Stimulated activated CD8-positive, alpha-beta memory T cell treated with anti-CD3 and anti-CD28 coated beads, Interleukin-12 subunit alpha, Interleukin-12 subunit beta, amount 100 ng/mL, for 24 hours (primary cell): Measurements from ENCODE around the gene FCHO1.

Experiments used
- DNase-seq: peaks from one replicate; pipeline ENCODE4 v3.0.0-alpha.2; 2020; ENCODE audit errors: extremely low read depth

Gene FCHO1, protein sequence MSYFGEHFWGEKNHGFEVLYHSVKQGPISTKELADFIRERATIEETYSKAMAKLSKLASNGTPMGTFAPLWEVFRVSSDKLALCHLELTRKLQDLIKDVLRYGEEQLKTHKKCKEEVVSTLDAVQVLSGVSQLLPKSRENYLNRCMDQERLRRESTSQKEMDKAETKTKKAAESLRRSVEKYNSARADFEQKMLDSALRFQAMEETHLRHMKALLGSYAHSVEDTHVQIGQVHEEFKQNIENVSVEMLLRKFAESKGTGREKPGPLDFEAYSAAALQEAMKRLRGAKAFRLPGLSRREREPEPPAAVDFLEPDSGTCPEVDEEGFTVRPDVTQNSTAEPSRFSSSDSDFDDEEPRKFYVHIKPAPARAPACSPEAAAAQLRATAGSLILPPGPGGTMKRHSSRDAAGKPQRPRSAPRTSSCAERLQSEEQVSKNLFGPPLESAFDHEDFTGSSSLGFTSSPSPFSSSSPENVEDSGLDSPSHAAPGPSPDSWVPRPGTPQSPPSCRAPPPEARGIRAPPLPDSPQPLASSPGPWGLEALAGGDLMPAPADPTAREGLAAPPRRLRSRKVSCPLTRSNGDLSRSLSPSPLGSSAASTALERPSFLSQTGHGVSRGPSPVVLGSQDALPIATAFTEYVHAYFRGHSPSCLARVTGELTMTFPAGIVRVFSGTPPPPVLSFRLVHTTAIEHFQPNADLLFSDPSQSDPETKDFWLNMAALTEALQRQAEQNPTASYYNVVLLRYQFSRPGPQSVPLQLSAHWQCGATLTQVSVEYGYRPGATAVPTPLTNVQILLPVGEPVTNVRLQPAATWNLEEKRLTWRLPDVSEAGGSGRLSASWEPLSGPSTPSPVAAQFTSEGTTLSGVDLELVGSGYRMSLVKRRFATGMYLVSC

DNA sequence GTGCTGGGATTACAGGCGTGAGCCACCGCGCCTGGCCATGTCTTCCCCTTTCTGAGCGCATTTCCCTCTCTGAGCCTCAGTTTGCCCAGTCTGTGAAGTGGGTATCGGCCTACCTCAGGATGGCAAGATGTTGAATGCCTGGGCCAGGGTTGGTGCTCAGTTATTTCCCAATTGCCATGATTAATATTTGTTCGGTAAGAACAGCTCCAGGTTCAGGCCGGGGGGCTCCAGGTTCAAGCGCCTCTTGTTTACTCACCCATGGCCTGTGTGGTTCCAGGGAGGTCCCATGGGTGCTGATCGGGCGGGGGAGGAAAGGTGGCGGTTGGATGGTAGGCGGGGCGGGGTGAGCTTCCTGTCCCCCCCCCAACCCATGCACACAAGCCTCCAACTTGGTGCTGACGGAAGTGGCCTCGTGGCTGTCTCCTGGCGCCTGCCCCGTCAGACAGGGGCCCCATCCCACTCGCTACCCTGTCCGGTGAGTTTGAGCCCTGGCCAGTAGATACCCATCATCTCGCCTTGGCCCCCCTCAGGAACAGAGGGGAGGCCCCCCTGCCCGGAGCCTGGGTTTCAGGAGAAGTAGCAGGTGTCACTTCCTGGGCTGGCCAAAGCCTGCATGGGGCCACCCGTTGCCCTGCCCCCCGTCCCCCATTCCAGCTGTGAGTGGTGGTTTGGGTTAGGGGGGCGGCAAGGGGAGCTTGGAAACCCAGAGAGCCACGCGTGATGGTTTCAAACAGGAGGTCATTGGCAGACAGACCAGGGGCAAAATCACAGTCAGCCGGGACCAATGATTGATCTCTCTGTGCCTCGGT is at the start of gene FCHO1:
Gene FCHO1, plus strand, starts transcription at position 375 of the 809 bp plus-strand sequence. CDS start 3,688 bp downstream, outside the sequence.
- DNase-seq, result peak; percentile 72

DNA sequence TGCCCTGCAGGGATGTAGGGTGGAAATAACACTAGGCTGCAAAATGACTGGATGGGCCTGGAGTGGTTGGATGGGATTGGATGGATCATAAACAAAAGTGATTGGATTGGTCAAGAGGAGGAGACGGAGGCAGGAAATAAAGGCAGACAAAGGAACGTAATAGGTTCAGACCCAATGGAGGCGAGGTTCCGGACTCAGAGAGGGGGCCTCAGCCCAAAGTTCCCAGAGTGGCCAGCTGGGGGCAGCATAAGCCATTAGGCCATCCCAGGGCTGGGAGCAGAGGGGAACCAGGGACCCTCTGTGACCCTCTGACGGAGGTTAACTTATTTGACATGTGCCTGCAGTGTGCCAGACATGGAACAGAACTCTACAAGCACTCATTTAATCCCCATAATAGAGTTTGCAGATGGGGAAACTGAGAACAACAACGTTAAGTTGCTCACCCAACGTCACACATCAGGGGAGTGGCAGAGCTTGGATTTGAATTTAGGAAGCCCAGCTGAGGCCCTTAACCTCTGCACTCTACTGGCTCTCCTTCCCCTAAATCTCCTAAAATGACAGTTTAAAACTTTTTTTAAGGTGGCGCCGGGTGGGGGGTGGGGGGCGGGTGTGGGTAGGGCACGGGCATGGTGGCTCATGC is 47.3 kb upstream of the FCHO1 start:
- DNase-seq, result peak; percentile 52

DNA sequence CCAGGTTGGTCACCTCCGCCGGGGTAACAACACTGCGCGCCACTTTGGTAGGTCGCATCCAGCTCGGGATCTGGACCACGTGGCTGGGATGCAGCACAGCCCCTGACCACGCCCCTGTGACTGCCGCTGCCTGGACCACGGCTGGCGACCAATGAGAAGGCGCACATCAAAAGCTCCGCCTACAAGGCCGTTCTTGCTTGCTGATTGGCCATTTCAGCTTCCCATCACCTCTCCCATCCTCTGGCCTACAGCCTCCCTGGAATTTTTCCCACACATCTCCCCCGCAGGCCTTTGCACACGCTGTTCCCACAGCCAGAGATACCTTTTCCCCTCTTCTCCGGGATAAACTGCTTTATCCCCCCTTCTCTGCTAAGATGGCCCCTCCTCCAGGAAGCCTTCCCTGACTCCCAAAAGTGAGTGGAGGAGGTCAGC is 44.5 kb upstream of the FCHO1 start:
- no peak for DNase-seq

DNA sequence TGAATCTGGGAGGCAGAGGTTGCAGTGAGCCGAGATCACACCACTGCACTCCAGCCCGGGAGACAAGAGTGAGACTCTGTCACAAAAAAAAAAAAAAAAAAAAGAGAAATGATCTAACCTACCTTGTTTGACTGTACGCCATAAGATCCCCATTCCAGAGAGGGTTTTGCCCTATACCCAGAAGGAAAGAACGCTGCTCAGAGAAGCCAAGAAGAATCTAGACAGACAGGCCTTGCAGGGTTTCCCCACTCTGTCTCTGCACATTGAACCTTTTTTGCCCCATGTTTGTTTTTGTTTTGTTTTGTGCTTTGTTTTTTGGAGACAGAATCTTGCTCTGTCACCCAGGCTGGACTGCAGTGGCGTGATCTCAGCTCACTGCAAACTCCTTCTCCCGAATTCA is 39.4 kb upstream of the FCHO1 start:
- DNase-seq, result no peak

DNA sequence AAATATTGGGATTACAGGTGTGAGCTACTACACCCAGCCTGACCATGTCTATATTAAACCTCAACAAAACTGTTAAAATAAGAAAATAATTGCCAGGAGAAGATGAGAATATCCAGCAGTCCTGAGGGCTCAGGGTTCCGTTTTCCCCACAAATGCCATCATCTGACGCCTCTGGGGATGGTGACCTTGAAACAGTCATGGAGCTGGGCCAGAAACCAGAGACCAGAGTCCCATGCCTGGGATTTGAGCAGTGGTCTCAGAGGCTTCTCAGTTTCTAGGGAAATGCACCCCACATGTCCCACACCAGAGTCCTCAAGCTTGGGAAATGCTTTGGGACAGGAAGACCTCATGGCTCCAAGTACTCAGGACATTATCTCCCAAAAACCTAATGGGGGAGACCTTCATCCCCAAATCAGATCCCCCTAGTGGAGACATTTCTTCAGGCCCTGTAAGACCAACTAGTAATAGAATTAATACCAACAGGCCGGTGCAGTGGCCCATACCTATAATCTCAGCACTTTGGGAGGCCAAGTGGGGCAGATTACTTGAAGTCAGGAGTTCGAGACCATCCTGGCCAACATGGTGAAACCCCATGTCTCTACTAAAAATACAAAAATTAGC is 34.9 kb upstream of the FCHO1 start:
- no peak for DNase-seq

DNA sequence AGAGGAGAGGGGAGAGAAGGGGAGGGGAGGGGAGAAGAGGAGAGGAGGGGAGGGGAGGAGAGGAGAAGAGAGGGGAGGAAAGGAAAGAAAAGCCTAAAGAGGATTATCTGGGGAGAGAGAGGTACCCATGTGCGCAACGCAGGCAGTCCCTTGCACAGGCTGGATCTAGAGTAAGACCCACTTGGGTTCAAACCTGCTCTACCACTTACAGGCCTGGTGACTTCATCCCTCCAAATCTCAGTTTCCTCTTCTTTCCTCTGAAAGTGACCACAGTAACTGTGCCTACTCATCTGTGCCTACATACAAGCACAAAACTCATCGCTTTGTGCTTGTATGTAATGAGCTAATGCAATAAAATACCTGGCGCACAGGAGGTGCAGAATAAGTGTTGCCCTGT is 32.7 kb upstream of the FCHO1 start:
- no peak for DNase-seq

DNA sequence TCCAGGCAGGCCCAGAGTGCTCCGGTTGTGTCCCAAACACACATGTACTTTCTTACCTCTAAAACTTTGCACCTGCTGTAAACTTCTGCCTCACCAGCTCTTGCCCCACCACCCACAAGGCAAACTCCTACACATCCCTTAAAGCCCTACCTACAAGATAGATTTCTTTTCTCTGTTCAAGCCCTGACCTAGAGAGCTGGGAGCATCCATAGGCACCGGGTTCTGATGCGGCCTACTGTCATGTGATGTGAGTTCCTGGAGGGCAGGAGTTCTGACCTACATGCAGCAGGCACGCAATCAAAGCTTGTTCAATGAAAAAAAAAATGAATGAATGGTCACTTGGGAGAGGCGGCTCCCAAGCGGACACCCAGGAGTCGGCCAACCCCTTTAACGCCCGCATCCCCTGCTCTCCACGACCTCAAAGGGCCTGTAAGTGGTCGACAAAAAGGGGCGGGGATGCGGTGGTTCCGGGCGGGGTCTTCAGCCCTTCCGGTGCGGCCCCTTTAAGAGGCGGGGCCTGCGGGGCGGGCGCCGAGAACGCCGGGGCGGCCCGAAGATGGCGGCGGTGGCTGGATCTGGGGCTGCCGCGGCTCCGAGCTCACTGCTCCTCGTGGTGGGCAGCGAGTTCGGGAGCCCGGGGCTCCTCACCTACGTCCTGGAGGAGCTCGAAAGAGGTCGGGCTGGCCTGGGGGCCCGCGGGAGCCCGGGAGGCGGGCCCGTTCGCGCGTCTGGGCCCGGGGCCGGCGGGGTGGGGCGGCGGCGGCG is 32.1 kb upstream of the FCHO1 start, which contains the start of gene MAP1S:
Gene MAP1S, plus strand, starts transcription at position 534 of the 765 bp plus-strand sequence. Its CDS starts 23 bp downstream, at position 557.
- peak; percentile 34 for DNase-seq

DNA sequence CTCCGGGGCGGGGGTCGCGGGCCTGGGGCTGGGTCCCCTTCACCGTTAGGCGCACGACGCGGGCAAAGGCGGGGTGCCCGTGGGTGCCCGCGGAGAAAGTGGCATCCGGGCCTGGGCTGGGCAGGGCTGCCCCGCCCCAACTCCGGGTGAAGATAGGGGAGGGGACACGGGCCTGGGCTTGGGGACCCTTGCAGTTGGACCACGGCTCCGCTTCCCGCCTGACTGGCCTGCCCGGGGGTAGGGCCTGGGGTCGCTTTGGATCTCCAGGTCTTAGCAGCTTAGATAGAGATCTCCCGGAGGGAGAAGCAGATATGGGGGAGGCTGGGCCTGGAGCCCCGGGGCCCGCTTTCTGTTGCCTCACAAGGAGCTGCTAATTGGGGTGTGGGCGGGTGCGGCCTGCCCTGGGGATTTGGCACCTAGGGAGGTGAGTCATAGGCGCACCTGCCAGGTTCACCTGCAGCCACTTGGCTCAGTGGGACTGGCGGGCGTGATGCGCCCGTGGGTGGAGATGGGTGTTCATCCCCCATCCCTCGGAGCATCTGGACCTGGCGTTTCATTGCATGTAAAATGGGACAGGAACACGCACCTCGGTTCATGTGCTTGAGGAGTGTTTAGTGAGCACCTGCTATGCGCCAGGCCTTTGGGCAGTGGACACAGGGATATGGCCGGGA is 31.4 kb upstream of the FCHO1 start:
- DNase-seq, result no peak

DNA sequence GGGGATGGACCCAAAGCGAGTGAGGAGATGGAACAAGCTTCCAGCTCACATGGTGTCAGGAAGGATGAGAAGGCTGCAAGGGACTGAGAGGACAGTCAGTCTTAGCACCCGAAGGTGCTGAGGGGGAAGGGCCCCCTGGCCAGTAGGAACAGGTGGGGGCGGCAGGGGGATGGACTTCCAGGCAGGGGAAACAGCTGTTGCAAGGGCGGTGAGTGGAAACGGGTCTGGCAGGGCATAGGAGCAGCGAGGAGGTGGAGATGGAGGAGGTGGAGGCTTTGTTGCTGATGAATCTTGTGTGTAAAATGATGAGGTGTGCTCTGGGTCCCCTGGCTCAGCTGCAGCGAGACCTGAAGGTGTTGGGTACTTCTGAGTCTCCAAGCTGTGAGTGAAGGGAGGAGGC is 30.8 kb upstream of the FCHO1 start:
- no peak for DNase-seq

DNA sequence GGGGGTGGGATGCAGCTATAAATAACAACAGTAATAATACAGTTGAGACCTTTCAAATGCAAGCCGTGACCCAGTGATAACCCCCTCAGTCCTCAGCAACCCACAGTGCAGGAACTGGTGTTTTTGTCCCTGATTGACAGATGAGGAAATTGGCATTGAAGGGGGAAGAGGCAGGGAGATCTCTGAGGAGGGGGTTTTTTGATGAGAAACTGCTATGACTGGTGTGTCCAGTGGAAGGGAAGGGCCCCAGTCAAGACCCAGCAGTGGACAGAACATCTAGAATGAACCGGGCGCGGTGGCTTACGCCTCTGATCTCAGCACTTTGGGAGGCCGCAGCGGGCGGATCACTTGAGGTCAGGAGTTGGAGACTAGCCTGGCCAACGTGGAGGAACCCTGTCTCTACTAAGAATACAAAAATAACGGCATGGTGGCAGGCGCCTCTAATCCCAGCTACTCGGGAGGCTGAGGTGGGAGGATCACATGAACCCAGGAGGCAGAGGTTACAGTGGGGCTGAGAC is 30.1 kb upstream of the FCHO1 start:
- DNase-seq, result no peak

DNA sequence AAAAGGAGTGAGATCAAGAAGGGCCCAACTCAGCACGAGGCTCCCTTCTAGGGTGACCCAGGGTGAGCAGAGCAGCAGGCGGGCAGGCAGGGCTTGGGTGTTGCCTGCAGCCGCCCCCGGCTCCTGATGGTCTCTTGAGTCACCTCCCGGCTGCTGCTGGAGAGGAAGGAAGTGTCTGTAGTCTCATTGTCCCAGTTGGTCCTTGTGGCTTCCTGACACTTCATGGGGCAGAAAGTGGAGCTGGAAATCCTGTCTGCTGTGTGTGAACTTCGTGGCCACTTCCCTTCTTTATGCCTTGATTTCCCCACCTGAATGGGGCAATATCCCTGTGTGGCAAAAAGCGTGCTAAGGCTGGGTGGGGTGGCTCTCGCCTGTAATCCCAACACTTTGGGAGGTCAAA is 29.5 kb upstream of the FCHO1 start:
- no peak for DNase-seq

DNA sequence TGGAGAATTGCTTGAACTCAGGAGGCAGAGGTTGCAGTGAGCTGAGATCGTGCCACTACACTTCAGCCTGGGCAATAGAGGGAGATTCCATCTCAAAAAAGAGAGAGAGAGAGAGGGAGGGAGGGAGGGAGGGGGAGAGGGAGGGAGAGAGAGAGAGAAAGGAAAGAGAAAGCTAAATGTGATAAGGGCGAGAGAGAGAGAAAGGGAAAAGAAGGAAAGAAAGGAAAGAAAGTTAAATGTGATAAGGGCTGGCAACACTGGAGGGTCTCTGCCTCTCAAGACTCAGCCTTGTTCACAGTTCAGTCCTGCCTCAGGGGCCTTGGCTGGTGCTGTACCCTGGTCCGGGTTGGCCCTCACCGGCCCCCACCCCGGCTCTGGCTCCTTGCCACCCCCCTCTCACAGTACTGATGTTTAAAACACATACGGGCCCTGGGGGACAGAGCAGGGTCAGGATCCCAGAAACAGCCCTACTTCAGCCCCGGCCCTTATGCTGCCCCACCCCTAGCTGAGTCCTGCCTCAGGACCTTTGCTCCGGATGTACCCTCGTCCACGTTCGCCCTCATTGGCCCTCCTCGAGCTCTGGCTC is 28.5 kb upstream of the FCHO1 start:
- no peak for DNase-seq

DNA sequence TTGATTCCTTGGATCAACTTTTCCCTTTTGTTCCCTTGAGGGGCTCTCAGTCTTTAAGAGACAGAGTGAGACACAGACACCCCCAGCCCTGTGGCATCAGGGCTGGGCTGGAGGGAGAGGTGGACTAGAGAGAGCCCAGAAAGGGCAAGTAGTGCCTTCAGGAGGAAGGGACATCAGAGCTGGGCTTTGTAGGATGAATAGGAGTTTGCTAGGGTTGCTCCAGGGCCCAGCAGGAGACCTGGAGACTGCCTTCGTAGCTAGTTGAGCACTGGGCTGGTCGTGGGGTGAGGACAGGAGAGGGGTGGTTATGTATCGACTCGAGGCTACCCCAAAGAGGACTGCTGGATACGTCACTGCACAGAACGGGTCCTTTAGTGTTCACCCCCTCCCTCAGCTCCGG is 26.6 kb upstream of the FCHO1 start:
- no peak for DNase-seq

DNA sequence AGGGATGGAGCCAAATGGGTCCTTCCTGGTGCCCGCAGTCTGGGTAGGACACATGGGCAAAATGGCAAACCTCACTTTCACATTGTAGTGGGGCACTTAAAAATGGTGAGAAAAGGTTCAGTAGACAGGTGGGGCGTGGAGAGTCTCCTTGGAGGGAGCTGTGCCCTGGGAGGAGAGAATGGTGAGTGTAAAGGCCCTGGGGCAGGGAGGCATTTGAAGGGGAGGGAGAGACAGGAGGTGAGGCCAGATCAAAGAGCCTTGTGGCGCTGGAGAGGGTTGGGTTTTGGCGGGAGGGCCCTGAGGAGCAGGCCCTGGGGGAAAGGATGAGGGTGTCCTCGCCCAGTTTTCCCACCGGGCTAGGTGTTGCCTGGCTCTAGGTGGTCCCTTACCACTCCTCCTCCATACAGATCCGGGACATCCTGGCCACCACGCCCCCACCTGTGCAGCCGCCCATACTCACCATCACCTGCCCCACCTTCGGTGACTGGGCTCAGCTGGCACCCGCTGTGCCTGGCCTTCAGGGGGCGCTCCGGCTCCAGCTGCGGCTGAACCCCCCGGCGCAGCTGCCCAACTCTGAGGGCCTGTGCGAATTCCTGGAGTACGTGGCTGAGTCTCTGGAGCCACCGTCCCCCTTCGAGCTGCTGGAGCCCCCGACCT is 25.7 kb upstream of the FCHO1 start:
- DNase-seq, result no peak

DNA sequence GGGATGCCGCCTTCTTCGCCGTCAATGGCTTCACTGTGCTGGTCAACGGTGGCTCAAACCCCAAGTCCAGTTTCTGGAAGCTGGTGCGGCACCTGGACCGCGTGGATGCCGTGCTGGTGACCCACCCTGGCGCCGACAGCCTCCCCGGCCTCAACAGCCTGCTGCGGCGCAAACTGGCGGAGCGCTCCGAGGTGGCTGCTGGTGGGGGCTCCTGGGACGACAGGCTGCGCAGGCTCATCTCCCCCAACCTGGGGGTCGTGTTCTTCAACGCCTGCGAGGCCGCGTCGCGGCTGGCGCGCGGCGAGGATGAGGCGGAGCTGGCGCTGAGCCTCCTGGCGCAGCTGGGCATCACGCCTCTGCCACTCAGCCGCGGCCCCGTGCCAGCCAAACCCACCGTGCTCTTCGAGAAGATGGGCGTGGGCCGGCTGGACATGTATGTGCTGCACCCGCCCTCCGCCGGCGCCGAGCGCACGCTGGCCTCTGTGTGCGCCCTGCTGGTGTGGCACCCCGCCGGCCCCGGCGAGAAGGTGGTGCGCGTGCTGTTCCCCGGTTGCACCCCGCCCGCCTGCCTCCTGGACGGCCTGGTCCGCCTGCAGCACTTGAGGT is 25.0 kb upstream of the FCHO1 start:
- no peak for DNase-seq

DNA sequence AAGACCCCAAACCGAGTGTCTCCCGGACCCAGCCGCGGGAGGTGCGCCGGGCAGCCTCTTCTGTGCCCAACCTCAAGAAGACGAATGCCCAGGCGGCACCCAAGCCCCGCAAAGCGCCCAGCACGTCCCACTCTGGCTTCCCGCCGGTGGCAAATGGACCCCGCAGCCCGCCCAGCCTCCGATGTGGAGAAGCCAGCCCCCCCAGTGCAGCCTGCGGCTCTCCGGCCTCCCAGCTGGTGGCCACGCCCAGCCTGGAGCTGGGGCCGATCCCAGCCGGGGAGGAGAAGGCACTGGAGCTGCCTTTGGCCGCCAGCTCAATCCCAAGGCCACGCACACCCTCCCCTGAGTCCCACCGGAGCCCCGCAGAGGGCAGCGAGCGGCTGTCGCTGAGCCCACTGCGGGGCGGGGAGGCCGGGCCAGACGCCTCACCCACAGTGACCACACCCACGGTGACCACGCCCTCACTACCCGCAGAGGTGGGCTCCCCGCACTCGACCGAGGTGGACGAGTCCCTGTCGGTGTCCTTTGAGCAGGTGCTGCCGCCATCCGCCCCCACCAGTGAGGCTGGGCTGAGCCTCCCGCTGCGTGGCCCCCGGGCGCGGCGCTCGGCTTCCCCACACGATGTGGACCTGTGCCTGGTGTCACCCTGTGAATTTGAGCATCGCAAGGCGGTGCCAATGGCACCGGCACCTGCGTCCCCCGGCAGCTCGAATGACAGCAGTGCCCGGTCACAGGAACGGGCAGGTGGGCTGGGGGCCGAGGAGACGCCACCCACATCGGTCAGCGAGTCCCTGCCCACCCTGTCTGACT is 24.1 kb upstream of the FCHO1 start:
- no peak for DNase-seq

DNA sequence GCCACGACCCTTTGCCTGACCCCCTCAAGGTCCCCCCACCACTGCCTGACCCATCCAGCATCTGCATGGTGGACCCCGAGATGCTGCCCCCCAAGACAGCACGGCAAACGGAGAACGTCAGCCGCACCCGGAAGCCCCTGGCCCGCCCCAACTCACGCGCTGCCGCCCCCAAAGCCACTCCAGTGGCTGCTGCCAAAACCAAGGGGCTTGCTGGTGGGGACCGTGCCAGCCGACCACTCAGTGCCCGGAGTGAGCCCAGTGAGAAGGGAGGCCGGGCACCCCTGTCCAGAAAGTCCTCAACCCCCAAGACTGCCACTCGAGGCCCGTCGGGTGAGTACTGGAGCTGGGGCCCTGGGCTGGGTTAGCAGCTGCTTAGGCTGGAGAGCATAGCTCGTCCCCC is 23.4 kb upstream of the FCHO1 start:
- no peak for DNase-seq
